Neural cell (in vitro differentiated cells): ENCODE results near the gene FGF12.

ENCODE experiments used
- CTCF ChIP-seq: fragments of 450-650 bp; IDR thresholded peaks from 2 replicates; pipeline ENCODE4 v1.5.1; 2014; ENCODE audit warnings: antibody characterized with exemption, mild to moderate bottlenecking, moderate library complexity; ENCODE audit not compliant: poor library complexity, severe bottlenecking
- EZH2 ChIP-seq: fragments of 200-600, 300-800 bp; shearing (Covaris generic), sonication (generic); IDR thresholded peaks from 2 replicates; pipeline ENCODE4 v1.6.1; 2014; ENCODE audit warnings: antibody characterized with exemption, low read length, borderline replicate concordance, mild to moderate bottlenecking; ENCODE audit not compliant: insufficient read depth, poor library complexity, severe bottlenecking
- RAD21 ChIP-seq: fragments of 450-650 bp; conservative IDR thresholded peaks from 2 replicates; pipeline ENCODE4 v1.6.1; 2014; ENCODE audit warnings: antibody characterized with exemption, mild to moderate bottlenecking, moderate library complexity

- TF ChIP-seq EZH2 (no peak), CTCF (no peak), RAD21 (no peak)
Observed at GRCh38 chr3:192133271-192133670, 594.1 kb downstream of the FGF12 start.
